Thyroid gland (tissue), 4 donors: ENCODE data around the gene ABCA9. TPM values are rescaled to one million over a fixed set of nuclear protein-coding genes. Genes with fewer than 3 reads are reported as not detected.

Experiments
- DNase-seq, 2 donors: peaks; one replicate each; pipeline ENCODE4 v3.0.0-alpha.2; 2019
- H3K27ac ChIP-seq, 3 donors: fragments of 200-600 bp; sonication (generic); 1 replicate in 2 of 3; 2 replicates in 1 of 3; pipeline ENCODE4 v1.5.1; 2016 to 2019; ENCODE audit warnings: mild to moderate bottlenecking in 1 of 3, moderate library complexity in 1 of 3
- H3K27me3 ChIP-seq: fragments of 200-600 bp; sonication (generic); one replicate; pipeline ENCODE4 v1.5.1; 2019
- H3K36me3 ChIP-seq, 2 donors: fragments of 200-600 bp; sonication (generic); one replicate each; pipeline ENCODE4 v1.5.1; 2016 to 2019
- H3K4me1 ChIP-seq, 2 donors: fragments of 200-600 bp; sonication (generic); one replicate each; pipeline ENCODE4 v1.5.1; 2017 to 2019
- H3K4me3 ChIP-seq, 3 donors: fragments of 200-600 bp; sonication (generic); replicated peaks in 1 of 3; 1 replicate in 2 of 3; 2 replicates in 1 of 3; pipeline ENCODE4 v1.5.1; 2016; ENCODE audit warnings: mild to moderate bottlenecking in 1 of 3
- H3K9me3 ChIP-seq: fragments of 200-600 bp; sonication (generic); one replicate; pipeline ENCODE4 v1.5.1; 2017
- POLR2A ChIP-seq, 2 donors: fragments of 450-650 bp; IDR thresholded peaks; one replicate each; pipeline ENCODE4 v1.6.1; 2017; ENCODE audit warnings: antibody characterized with exemption in 2 of 2, mild to moderate bottlenecking in 2 of 2, moderate library complexity in 1 of 2
- WGBS, 2 donors: methylation state at CpG; one replicate each; pipeline ENCODE4 v1.1.5; 2017; 5-methylcytosine and 5-hydroxymethylcytosine counted together
- intact Hi-C: fragments of 100-400 bp; cut with DNase I; formaldehyde crosslinking; loops from one replicate; pipeline ENCODE4 v1.15.1; 2023
- total RNA-seq, 4 donors: library from RNA; depleted of rRNA; stranded (reverse); fragments of >200 nt; gene quantifications; one replicate each; pipeline ENCODE4 v1.2.3, GENCODE V29; 2016
- TF ChIP-seq, protein P1 (sequence below), 6 experiments: fragments of 200-600 bp in 3 of 6; fragments of 450-650 bp in 3 of 6; sonication (generic) in 3 of 6; IDR thresholded peaks; one replicate each; pipeline ENCODE4 v1.5.1; 2016 to 2019; ENCODE audit warnings: antibody characterized with exemption in 6 of 6, mild to moderate bottlenecking in 2 of 6, inconsistent platforms in 1 of 6, moderate library complexity in 1 of 6

The ABCA9 gene
- total RNA-seq, 4 donors from 2014 or later: 11.9 to 40.2 (median 25.4) TPM

DNA sequence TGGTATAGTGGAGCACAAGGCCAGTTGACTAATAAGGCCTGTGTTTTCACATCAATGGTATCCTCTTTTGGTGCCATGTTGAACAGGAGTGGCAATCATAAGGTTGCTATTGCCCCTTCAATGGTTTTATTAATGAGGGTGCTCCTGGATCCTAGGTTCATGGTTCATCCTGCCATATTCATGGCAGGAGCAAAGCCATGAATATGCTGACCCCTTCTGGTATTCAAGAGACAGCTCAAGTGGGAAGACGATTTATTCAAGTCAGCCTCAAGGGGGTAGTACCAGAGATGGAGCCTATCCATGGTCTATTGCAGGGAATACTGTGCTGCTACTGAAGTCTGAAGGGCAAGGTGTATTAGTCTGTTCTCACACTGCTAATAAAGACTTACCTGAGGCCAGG is 2.6 kb downstream of the ABCA9 start:
- no peak overlapping the region for H3K27ac ChIP-seq
- 40 to 83% methylated on average over 1 of the region's 1 CpG for WGBS, 2 donors
- intact Hi-C loops: no loop called here
- no peak overlapping the region for H3K4me3 ChIP-seq
- peaks cover 0 to 11% of the 10 kb centered on the region in 2 donors for H3K4me1 ChIP-seq
- H3K36me3 ChIP-seq: no peaks in the 10 kb centered on the region
- no peaks in the 10 kb centered on the region for H3K27me3 ChIP-seq
- TF ChIP-seq, protein P1, sequence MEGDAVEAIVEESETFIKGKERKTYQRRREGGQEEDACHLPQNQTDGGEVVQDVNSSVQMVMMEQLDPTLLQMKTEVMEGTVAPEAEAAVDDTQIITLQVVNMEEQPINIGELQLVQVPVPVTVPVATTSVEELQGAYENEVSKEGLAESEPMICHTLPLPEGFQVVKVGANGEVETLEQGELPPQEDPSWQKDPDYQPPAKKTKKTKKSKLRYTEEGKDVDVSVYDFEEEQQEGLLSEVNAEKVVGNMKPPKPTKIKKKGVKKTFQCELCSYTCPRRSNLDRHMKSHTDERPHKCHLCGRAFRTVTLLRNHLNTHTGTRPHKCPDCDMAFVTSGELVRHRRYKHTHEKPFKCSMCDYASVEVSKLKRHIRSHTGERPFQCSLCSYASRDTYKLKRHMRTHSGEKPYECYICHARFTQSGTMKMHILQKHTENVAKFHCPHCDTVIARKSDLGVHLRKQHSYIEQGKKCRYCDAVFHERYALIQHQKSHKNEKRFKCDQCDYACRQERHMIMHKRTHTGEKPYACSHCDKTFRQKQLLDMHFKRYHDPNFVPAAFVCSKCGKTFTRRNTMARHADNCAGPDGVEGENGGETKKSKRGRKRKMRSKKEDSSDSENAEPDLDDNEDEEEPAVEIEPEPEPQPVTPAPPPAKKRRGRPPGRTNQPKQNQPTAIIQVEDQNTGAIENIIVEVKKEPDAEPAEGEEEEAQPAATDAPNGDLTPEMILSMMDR (IDR thresholded peaks at IDR 0.05): no peak
- no peak for TF ChIP-seq POLR2A (IDR thresholded peaks at IDR 0.05)
- H3K9me3 ChIP-seq: no peaks in the 10 kb centered on the region
- no peak for DNase-seq

DNA sequence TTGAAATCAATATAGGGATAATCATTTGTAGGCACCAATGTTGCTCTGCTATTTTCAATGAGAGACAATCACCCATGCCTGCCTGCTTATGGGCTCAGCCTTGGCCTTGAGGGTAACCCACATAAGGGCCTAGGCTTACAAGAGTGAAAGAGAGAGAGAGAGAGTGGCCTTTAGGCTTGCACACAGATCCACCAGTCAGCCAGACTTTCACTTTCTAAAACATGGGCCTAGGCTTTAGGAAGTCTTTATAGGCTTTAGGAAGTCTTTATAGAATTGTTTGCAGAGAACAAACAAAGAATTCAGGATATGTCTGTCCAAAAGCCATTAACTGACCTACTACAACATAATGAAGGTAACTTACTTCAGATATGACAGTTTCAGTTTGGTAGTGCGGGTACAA is 3.4 kb downstream of the ABCA9 start:
- H3K27ac ChIP-seq: no peak overlapping the region
- intact Hi-C loops: no loop called here
- TF ChIP-seq POLR2A (IDR thresholded peaks at IDR 0.05): no peak
- TF ChIP-seq, protein P1 (IDR thresholded peaks at IDR 0.05): no peak
- no peaks in the 10 kb centered on the region for H3K27me3 ChIP-seq
- H3K36me3 ChIP-seq: no peaks in the 10 kb centered on the region
- WGBS, 2 donors: 81 to 90% methylated on average over 1 of the region's 1 CpG
- DNase-seq: no peak
- H3K4me3 ChIP-seq: no peak overlapping the region
- H3K9me3 ChIP-seq: no peaks in the 10 kb centered on the region
- peaks cover 0 to 11% of the 10 kb centered on the region in 2 donors for H3K4me1 ChIP-seq

- no peaks in the 10 kb centered on the region for H3K27me3 ChIP-seq
- peaks cover 0 to 9% of the 10 kb centered on the region in 2 donors for H3K4me1 ChIP-seq
- DNase-seq: no peak
- H3K4me3 ChIP-seq: no peak overlapping the region
- intact Hi-C loops: no loop called here
- 87 to 91% methylated on average over 3 of the region's 3 CpGs for WGBS, 2 donors
- no peaks in the 10 kb centered on the region for H3K36me3 ChIP-seq
- TF ChIP-seq, protein P1 (IDR thresholded peaks at IDR 0.05): no peak
- no peak for TF ChIP-seq POLR2A (IDR thresholded peaks at IDR 0.05)
- no peaks in the 10 kb centered on the region for H3K9me3 ChIP-seq
- H3K27ac ChIP-seq: no peak overlapping the region
Observed at GRCh38 chr17:69056179-69056823, 4.4 kb downstream of the ABCA9 start.

DNA sequence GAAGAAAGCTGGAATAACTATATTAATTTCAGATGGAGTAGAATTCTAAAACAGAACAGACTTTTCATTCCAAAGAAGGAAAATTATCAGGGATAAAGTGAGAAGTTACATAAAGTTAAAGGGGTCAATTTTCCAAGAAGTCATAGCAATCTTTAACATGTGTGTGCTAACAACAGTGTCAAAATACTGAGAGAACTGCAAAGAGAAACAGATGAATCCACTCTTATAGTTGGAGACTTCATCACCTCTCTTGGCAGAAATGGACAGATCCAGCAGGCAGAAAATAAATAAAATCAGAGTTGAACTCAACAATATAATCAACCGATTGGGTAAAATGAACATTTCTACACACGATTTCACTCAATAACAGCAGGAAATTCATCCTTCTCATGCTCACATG is 5.4 kb downstream of the ABCA9 start:
- no peak for TF ChIP-seq POLR2A (IDR thresholded peaks at IDR 0.05)
- TF ChIP-seq, protein P1 (IDR thresholded peaks at IDR 0.05): no peak
- Histone ChIP-seq H3K4me1 (no peaks in the 10 kb centered on the region), H3K27ac (no peak overlapping the region), H3K36me3 (no peaks in the 10 kb centered on the region), H3K9me3 (no peaks in the 10 kb centered on the region), H3K27me3 (no peaks in the 10 kb centered on the region), H3K4me3 (no peak overlapping the region)
- WGBS, 2 donors: 90 to 92% methylated on average over 2 of the region's 2 CpGs
- intact Hi-C loops: no loop called here
- DNase-seq: no peak

GRCh38 chr17:69050999-69051775 is 9.5 kb downstream of the ABCA9 start:
- Histone ChIP-seq H3K4me1 (peaks cover 0 to 4% of the 10 kb centered on the region in 2 donors), H3K36me3 (no peaks in the 10 kb centered on the region), H3K4me3 (no peak overlapping the region), H3K27ac (no peak overlapping the region), H3K27me3 (no peaks in the 10 kb centered on the region), H3K9me3 (no peaks in the 10 kb centered on the region)
- WGBS, 2 donors: 82 to 84% methylated on average over 5 of the region's 5 CpGs
- no peak for DNase-seq
- TF ChIP-seq, protein P1 (IDR thresholded peaks at IDR 0.05): no peak
- TF ChIP-seq POLR2A (IDR thresholded peaks at IDR 0.05): no peak
- intact Hi-C loops: no loop called here
